GM18502 (cell line): ENCODE data around the gene BCAP29.
A peak's percentile ranks its signal among the peaks of the same experiment; 100 is the strongest.
"Not testable (repeated sequence)": the region's sequence is repeated elsewhere in the genome, so short reads cannot be mapped to it uniquely, and the experiment has no call there.

Experiments
- ATAC-seq: cut with Tn5 transposase; IDR thresholded peaks from one replicate; pipeline ENCODE4 v1.9.1; 2021; ENCODE audit warnings: mild to moderate bottlenecking; ENCODE audit not compliant: unreplicated experiment, poor library complexity

Gene BCAP29

GRCh38 chr7:107615910-107616680 lies 36.0 kb downstream of the BCAP29 start:
- no peak for ATAC-seq

DNA sequence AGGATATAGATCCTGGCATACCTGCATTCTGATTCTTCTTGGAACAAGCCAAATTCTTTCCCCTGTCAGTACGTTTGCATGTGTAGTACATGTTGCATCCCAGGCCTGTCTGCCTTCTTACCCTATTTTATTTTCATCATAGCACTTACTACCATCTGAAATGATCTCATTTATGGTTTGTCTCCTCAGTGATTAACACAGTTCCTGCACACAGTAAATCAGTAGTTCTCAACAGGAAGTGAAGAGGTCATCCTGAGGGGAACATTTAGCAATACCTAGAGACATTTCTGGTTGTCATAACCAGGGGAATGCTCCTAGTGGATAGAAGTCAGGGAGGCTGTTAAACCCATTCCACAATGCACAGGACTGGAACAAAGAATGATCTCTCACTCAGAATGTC lies 42.4 kb downstream of the BCAP29 start:
- ATAC-seq: no peak

DNA sequence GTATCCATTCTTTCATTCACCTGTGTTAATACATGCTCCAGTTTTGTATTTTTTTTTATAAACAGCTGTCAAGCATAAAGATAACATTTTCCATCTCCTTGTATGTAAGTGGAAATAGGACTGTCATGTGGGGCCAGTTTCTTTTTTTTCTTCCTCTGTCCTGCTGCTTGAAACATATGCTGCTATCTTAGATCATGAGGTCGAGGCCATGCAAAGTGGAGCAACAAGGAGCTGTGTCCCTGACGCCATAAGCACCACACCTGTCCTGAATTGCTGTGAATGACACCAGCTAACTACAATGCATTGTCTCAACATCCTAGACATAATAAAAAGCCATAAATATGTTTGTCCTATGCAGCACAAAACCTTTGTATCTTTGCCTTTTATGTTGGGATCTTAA lies 42.8 kb downstream of the BCAP29 start:
- ATAC-seq: no peak

DNA sequence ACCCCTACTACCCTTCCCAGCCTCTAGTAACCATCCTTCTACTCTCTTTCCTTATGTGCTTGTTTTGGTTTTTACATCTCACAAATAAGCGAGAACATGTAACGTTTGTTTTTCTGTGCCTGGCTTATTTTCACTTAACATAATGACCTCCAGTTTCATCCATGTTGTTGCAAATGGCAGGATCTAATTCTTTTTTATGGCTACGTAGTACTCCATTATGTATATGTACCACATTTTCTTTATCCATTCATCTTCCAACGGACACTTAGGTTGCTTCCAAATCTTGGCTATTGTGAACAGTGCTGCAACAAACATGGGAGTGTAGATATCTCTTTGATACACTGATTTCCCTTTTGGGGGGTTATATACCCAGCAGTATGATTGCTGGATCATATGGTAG lies 47.0 kb downstream of the BCAP29 start:
- no peak for ATAC-seq

- ATAC-seq: no peak
These were observed 48.5 kb downstream of the BCAP29 start for GRCh38 chr7:107628461-107629064.

DNA sequence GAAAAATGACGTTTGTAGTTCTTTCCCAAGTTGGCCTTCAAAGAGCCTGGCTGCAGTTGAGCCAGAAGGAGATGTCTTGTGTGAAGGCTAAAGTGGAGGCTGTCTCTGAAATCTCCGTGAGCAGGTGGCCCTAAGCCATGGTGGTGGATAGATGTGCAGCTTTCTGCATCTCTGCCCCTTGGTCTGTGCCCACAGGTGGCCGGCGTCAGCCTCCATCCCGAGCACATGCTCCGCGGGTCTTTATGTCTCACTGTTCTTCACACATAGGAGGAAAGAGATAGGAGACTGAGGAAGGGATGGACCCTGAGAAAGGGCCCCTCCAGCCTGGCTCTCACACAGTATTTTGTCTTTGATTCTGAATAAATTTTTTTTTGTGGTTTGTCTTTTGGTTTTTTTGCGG lies 50.3 kb downstream of the BCAP29 start:
- no peak for ATAC-seq

DNA sequence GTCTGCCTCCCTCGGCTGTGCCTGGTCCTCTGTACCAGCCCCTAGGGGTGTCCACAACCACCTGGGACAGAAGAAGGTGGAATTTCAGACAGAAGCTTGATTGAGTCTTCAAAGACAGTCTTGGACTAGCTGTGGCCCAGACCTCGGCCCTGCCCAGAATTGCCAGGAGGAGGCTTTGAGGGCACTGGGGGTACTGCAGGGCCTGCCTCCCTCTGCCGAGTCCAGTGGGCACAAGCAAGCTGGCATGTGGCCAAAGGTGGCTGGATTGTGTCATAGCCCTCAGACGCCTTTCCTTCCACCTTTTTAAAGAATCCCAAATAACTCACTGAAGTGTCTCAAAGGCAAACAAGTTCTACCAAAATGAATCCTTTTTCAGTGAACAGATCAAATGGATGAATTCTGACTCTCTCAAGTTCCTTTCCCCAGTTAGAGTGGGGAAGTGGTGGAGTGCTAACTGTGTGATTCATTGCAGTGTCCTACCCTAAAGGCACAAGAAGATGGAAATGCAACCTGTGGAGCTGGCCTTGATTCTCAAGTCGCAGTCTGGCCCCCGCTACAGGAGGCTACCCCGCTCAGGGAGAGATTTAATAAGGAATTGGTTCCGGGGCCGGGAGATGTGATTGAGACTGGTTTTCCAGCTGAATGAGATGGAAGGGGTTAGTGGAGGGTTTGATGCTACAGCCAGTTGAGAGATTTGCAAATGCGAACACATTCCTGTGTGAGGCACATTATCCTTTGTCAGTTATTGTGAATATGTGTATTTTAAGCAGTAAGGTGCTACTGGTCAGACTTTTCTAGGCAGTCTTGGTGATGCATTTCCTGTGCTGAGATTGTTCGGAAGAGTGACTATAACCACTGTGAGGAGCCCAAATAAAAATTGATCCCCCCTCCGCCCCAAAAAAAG lies 51.8 kb downstream of the BCAP29 start:
- no peak for ATAC-seq

DNA sequence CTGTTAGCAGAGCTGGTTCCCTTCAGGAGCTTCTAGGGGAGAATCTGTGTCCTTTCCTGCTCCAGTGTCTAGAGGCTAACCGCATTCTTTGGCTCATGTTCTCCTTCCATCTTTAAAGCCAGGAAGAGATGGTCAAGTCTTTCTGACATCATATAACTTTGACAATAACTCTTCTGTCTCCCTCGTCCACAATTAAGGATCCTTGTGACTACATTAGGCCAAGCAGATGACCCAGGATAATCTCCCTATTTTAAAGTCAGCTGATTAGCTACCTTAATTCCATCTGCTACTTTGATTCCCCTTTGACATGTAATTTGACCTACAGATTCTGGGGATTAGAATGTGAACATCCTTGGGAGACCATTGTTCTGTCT lies 52.4 kb downstream of the BCAP29 start:
- no peak for ATAC-seq

DNA sequence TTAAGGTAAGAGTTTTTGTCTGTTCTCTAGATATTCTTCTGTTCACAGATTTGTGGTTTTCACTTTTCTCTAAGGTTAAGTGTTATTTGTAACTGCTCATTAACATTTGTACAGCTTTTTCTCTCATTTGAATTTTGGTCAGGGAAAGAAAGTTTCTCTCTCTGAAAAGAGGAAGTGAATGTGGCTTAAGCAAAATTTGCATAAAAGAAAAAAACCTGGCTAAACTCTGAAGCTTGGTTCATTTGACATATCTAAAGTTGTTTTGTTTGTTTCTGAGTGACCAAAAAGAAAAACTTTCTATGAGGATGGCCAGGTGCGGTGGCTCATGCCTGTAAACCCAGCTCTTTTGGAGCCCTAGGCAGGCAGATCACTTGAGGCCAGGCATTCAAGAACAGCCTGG lies 58.5 kb downstream of the BCAP29 start:
- peak; percentile 94 for ATAC-seq

- ATAC-seq: not testable (repeated sequence)
These were observed 59.0 kb downstream of the BCAP29 start for GRCh38 chr7:107639070-107639469.

DNA sequence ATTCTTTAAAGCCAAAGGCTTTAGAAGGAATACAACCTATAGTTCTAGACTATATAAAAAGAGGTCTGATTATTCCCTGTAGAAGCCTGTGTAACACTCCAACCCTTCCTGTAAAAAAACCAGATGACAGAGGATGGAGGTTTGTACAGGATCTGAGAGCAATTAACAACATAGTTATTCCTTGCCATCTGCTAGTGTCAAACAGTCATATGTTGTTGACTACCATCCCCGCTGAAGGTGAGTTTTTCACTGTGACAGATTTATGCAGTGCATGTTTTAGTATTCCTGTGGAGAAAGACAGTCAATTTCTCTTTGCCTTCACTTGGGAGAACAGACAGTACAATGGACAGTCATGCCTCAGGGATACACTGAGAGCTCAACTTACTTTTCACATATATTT lies 61.6 kb downstream of the BCAP29 start:
- ATAC-seq: no peak

DNA sequence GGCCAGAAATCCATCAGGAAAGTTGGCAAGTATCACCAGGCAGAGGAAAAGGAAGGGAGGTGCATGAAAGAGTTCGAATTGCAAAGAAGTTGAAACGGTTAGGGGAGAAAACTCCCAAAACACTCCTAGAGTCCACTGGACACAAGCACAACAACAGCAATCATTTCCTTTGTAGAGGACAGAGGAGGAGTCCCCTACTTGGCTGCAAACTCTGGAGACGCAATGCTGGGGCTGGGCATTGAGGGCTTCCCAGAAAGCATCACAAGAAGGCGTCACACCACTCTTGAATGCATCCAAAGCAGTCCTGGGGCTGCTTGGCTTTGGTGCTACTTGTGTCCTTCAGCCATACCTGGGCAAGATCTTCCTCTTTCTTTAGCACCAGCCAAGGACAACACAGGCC lies 62.5 kb downstream of the BCAP29 start:
- no peak for ATAC-seq

DNA sequence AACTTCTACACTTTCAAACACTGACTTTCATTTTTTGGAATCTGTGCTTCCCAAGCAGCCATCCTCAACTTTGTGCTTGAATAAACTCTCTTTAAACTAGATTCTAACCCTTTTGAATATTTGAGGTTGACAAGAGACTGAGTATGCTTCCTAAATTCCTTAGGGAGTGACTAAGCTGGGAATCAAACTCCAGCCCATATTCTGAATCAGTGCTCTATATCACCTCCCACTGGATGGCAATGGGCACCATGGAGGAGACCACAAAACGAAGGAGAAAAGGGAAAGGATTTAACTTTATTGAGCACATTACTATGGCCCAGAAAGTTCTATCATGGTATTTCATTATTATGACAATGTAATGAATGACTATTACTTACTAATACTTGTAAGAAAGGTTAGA lies 63.4 kb downstream of the BCAP29 start:
- ATAC-seq: no peak

GRCh38 chr7:107643938-107644308 lies 63.9 kb downstream of the BCAP29 start:
- ATAC-seq: no peak

GRCh38 chr7:107644309-107644974 lies 64.4 kb downstream of the BCAP29 start:
- no peak for ATAC-seq

- no peak for ATAC-seq
These were observed 72.6 kb downstream of the BCAP29 start for GRCh38 chr7:107652642-107653041.

DNA sequence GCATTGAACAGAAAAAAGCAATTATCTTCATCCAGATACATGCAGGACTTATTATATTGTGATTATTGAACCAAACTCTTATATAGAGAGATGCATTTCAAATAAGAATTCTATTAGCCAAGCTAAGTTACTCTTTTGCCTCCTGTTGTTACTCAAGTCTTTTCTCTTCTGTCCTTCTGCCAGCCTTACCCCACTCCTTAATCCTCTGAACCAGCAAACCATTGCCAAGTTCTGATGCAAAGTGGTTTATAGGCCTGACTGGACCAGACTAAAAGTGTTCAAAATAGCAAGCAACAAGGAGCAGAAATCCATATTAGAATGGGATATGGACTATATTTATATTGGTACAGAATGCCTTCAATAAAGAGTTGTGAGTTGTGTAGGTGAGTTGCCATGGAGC lies 78.4 kb downstream of the BCAP29 start:
- no peak for ATAC-seq

DNA sequence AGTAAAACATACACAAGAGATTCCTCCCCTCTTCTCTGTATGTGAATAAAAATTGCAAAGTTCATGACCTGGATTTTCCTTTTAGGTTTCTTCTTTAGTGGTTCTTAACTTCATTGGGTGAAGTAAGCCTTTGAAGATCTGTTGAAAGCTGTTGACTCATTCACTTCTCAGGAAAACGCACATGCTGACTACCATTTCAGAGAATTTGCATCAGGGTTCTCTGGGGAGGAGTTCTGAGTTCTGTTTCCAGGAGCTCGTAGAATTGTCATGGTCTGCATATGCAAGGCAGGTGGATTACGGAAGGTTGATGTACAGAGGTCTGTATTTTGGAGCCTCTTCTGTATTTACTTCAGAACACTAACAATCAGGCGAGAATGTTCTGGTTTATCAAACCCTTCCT lies 79.6 kb downstream of the BCAP29 start:
- no peak for ATAC-seq

DNA sequence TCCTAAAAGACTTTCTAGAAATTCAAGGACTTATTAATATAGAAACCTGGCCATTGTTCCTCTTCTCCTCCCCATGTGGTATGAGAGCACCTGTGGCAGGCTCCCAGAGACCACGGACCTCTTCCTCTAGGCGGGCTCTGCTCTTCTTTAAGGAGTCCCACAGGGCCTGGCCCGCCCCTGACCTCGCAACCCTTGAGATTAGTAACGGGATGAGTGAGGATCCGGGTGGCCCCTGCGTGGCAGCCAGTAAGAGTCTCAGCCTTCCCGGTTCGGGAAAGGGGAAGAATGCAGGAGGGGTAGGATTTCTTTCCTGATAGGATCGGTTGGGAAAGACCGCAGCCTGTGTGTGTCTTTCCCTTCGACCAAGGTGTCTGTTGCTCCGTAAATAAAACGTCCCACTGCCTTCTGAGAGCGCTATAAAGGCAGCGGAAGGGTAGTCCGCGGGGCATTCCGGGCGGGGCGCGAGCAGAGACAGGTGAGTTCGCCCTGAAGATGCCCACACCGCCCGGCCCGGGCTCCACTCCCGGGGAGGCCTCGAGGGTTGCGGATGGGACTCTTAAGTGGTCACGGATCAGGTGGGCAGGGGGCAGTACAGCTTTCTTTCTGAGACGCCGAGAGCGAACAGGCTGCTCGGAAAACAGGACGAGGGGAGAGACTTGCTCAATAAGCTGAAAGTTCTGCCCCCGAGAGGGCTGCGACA lies 80.5 kb downstream of the BCAP29 start, which contains the start of gene SLC26A4:
Gene SLC26A4, plus strand, starts transcription at position 448 of the 700 bp plus-strand sequence. CDS start 814 bp downstream, outside the sequence.
- ATAC-seq: peak; percentile 63
